Erythroblast (primary cell): Measurements from ENCODE around the gene PHLDB1.
"Not testable (repeated sequence)": the region's sequence is repeated elsewhere in the genome, so short reads cannot be mapped to it uniquely, and the experiment has no call there.

Experiments
- GATA1 ChIP-seq: IDR thresholded peaks from 2 replicates; pipeline ENCODE4 v1.6.1; 2011; ENCODE audit warnings: low read depth, mild to moderate bottlenecking, control low read depth, low read length, moderate library complexity
- POLR2A ChIP-seq: IDR thresholded peaks from 2 replicates; pipeline ENCODE4 v1.6.1; 2011; ENCODE audit warnings: mild to moderate bottlenecking, low read length

- TF ChIP-seq POLR2A, GATA1: not testable (repeated sequence)
These were observed 35.7 kb upstream of the PHLDB1 start for GRCh38 chr11:118571701-118572060.
